Activated CD4-positive, alpha-beta T cell treated with anti-CD3 and anti-CD28 coated beads for 48 hours (primary cell): Measurements from ENCODE around the gene SERPINB6.
A peak's percentile ranks its signal among the peaks of the same experiment; 100 is the strongest.
"Not testable (repeated sequence)": the region's sequence is repeated elsewhere in the genome, so short reads cannot be mapped to it uniquely, and the experiment has no call there.

Experiments used
- DNase-seq: peaks from one replicate; pipeline ENCODE4 v3.0.0-alpha.2; 2020

The SERPINB6 gene

DNA sequence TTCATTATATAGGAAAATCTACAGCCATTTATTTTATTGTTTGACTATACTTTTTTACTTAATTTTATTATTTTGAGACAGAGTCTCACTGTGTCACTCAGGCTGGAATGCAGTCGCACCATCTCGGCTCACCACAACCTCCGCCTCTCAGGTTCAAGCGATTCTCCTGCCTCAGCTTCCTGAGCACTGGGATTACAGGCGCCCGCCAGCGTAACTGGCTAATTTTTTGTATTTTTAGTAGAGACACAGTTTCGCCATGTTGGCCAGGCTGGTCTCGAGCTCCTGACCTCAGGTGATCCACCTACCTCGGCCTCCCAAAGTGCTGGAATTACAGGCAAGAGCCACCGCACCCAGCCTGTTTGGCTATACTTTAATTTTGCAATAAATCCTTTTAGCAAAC, 38.5 kb downstream of the SERPINB6 start:
- not testable (repeated sequence) for DNase-seq

DNA sequence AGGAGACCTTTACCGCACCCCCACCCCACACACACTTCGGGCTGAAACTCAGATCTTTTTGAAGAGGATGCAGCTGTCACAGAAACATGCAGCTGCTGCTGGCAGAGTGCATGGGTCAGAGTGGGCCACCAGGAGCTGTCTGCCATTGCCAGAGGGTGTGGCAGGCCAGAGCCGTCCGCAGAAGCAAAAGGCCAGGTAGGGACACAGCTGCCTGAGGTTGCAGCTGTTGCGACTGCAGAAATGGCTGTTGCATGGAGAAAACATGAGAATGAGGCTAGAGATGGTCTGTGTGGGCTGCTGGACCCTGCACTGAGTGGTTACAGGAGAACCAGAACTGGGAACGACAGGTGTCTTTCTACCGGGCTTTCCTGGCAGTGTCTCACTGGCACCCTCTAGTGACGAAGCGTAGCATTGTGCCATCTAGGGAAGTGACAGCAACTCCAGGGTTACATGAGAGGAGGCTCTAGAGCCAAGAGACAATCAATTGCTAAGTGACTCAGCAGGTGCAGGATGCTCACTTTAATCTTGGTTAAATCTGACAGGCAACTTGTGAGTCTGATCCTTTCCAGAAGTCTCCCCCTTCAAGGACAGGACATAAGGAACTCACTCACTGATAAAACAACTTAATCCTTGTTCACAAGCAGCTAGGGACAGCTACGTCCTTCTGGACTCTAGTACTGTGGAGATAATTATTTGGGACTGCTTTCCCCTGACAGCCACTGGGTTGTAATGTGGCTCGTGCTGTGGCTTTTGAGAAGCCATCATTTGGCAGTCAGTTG, 39.2 kb downstream of the SERPINB6 start:
- peak; percentile 90 for DNase-seq

DNA sequence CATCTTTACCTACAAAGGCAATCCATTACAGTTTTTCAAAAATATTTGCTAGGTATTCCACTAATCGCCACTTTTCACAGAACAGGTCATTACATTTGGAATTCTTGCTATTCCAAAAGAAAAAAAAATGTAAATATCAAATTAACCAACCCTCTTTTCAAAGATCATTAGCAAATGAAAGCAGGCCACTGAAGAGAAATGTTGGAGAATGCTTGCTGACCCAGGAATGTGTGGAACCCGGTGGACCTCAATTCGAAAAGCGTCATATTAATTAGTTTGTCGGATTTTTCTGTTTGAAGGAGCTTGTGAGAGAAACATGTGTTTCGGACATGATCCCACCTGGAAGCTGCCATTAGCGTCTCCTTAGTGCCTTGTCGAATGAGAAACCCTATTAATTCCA, 40.3 kb downstream of the SERPINB6 start:
- DNase-seq = no peak

DNA sequence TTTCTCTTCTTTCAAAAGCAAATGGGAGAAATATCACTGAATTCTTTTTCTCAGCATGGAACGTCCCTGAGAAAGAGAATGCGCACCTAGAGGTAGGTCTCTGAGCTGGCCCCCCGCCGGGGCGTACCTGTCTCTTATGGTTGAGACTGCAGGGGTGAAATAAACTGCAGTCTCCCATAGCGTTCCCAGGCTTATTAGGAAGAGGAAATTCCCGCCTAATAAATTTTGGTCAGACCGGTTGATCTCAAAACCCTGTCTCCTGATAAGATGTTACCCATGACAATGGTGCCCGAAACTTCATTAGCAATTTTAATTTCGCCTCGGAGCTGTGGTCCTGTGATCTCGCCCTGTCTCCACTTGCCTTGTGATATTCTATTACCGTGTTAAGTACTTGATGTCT, 43.4 kb downstream of the SERPINB6 start:
- DNase-seq = not testable (repeated sequence)

DNA sequence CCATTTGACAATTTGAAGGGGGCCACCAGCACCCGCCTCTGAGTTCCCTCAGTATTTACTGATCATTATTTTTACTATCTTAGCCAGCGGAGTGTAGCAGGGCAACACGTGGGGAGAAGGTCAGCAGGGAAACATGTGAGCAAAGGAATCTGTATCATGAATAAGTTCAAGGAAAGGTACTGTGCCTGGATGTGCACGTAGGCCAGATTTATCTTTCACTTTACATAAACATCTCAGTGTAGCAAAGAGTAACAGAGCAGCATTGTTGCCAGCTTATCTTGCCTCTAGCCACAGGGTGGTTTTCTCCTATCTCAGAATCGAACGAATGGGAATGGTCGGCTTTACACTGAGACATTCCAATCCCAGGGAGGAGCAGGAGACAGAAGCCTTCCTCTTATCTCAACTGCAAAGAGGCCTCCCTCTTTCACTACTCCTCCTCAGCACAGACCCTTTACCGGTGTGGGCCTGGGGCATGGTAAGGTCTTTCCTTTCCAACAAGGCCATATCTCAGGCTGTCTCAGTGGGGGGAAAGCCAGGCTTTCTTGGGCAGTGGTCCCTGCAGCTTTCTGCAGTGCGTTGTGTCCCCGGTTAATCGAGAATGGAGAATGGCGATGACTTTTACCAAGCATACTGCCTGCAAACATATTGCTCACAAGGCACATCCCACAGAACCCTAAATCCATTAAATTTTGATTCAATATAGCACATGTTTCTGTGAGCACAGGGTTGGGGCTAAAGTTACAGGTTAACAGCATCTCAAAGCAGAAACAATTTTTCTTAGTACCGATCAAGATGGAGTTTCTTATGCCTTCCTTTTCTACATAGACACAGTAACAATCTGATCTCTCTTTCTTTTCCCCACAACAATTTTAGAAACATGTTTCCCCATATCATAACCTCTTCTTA, 45.3 kb downstream of the SERPINB6 start:
- DNase-seq = not testable (repeated sequence)

DNA sequence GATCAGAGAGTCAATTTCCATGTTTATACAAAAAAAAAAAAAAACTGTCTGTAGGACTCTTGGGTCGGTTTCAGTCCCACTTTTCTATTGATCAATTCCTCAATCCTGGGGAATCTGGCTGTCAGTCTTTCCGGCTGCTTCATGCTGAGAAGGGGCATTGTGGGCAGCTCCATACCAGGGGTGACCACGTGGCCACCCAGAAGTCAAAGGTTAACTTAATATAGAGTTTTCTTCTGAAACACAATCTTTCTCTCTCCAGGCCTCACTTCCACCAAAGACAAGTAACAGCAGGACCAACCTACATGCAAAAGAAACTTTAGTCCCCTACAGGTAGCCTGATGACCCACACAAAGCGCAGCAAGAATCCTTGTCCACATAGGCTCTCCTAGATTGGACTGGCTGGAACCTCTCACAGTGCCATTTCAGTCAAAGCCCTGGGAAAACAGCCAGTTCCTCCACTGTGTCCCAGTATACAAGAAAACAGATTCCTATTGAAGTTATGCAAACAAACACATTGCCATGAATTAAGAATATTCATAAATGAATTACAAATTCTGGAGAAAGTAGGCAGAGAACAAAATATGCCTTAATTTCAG, 49.7 kb downstream of the SERPINB6 start:
- no peak for DNase-seq

DNA sequence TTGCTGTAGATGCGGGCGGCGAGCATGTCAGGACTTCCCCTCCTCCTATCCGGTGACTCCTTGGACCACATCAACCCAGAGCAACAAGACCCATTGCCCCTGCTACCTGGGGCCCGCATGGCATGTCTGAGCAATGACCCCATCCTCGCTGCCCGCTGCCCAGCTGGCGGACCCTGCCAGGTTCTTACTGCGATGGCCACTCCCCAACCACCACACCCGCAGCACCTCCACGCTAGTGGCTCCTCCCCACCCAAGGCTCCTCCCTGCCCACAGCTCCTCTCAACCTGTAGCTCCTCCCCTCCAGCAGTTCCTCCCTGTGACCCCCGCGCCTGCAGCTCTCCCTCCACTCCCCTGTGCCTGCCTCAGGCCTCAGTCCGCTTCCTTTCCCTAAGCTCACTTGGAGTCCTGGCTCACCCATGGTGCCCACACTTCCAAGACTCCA, 50.7 kb downstream of the SERPINB6 start:
- no peak for DNase-seq

DNA sequence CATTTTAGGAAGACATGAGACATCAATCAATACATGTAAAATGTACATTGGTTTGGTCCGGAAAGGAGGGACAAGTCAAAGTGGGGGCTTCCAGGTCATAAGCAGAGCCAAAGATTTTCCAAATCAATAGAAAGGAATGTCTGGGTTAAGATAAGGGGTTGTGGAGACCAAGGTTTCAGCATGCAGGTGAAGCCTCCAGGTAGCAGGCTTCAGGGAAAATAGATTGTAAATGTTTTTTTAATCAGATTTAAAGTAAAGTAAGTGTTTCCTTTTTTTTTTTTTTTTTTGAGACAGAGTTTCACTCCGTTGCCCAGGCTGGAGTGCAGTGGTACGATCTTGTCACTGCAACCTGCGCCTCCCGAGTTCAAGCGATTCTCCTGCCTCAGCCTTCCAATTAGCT, 51.5 kb downstream of the SERPINB6 start:
- DNase-seq = no peak

DNA sequence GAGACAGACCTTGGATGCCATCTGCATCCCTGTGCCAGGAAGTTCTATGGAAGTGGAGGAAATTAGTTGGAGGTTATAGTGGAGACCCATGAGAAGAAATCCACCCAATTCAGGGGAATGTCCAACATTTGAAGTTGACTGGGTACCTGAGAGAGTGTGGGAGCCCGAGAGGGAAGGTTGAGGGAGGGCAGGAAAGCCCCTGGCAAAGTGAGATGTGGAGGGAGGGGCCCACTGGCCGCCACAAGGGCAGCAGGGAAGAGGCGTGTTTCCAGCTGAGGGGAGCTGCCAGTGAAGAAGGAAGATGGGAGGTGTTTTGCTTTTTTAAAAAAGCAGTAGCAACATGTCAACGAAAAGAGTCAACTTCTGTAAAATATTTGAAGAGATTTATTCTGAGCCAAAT, 52.0 kb downstream of the SERPINB6 start:
- no peak for DNase-seq

DNA sequence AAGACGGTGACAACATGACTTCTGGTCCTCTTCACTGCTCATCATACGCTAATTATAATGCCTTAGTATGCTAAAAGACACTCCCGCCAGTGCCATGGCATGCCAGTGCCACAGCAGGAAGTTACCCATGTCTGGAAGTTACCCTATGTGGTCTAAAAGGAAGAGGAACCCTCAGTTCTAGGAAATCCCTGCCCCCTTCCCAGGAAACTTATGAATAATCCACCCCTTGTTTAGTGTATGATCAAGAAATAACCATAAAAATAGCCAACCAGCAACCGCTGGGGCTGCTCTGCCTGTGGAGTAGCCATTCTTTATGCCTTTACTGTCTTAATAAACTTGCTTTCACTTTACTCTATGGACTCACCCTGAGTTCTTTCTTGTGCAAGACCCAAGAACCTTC, 52.4 kb downstream of the SERPINB6 start:
- DNase-seq = no peak

DNA sequence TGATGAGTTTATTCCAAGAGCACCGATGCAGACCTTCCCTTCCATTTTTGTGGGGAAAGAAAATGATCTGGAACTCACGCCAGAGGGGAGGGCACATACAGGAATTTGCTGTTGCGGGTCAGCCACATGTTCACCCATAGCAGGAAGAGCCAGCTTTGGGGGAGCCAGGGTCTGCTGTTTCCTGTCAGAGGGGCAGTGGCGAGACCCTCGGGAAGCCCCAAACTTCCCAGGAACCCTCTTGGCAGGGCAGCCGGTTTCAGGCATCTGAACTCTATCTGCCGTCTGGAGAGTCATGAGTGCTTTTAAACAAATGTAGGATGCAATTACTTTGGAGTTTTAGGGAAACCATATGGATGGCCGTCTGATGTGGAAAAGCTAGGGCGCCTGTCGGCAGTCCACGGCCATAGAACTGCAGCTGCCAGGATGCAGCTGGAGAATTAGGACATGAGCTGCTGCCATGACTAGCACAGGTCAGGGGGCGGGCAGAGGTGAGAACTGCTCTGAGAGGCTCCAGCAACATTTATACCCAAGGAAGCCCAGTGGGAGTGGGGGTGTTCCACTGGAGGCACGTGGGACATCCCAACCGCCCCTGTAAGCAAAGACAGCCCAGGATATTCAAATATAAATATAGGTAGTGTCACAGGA, 53.4 kb downstream of the SERPINB6 start:
- no peak for DNase-seq

DNA sequence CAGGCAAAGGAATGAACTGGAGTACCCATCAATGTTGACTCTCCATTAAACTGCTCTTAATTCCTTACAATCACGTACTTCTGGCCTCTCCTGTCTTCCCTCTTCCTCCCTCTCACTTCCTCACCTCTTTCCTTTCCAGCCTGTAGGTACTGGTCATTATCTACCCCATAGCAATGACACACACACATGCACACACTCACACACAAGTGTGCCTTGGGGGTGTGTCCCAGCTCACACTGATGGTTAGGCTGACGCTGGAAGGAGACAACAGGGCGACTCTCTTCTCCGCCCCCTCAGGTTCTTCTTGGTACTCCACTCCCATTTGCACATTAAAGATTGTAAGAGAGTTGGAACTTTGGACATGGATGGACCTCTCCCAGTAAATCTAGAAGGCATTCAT, 54.3 kb downstream of the SERPINB6 start:
- no peak for DNase-seq

DNA sequence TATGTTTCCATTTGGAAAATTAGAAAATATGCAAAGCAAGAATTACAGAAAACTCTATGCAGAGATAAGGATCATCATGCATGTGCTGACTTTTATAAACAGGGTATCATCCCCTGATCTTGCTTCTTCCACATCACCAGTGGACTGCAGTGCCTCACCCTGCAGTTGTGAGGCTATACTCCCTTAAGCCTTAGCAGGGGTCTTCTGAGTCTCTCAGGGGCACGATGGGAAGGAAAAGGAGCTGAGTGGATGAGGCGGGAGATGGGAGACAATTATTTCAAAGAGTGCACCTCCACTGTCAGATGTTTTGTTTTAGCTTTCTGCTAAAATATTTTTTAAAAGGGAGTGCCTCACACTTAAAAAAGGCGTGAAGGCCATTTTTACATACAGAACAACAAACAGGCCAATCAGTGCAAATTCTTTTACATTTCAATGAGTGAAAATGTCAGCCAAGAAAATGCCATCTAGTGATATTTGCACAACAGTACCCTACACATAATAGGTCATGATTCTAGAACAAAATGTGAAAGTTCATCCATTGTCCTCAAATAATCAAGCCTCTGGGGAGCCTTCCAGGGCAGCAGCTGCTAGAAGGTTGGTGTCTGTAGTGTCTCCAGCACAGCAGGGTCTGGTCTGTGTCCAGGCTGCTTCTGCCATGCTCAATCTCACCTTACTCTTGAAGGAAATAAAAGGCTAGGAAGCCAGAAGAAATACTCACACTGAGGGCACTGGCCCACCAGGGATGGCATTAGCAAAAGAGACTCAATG, 55.0 kb downstream of the SERPINB6 start:
- DNase-seq = no peak

DNA sequence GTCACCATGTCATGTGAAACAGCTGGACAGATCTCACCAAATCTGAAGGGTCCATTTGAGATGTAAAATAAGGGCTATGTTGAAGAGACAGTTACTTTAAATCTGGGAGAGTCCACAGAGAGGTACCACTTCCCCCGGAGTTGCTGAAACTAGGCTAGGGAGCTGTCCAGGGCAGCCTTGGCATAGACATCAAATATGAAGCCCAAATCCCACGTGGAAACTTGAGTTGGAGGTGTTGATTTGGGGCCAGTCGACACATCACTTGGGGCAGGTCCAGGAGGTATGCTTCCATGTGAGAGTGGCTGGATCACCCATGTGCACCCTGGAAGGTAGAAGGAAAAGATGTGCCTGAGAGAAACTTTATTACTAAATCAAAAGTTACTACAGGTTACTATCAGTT, 56.2 kb downstream of the SERPINB6 start:
- no peak for DNase-seq

DNA sequence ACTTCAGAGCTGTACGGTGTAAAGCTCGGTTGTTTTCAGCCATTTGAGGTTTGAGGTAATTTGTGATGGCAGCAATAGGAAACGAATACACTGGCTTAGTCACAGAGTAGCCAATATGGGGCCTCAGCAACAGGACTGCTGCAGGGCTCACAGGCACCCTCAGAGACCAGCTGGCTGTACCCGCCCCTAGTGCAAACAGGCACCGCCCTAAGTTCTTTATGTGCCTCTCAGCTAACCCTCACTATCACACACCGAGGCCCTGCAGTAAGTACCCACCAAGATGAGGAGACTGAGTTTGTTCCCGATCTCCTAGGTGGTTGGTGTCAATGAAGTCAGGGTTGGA, 57.1 kb downstream of the SERPINB6 start:
- no peak for DNase-seq

DNA sequence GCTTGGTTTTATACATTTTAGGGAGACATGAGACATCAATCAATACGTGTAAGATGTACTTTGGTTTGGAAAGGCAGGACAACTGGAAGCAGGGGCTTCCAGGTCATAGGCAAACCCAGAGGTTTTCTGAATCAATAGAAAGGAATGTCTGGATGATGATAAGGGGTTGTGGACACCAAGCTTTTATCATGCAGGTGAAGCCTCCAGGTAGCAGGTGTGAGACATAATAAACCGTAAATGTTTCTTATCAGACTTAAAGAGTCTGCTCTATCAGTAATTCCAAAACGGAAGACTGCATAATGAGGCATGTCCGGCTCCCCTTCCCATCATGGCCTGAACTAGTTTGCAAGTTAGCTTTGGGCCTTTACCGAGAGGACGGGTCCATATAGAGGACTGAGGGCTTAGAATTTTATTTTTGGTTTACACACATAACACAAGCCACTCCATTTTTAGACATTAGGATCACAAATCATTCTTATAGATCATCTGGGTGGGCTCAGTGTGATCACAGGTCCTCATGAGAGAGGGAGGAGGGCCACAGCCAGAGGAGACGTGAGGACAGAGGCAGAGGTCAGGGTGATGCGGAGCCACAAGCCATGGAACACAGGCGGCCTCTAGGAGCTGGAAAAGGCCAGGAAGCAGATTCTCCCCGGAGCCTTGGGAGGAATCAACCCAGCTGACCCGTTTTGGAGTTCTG, 57.6 kb downstream of the SERPINB6 start:
- no peak for DNase-seq

DNA sequence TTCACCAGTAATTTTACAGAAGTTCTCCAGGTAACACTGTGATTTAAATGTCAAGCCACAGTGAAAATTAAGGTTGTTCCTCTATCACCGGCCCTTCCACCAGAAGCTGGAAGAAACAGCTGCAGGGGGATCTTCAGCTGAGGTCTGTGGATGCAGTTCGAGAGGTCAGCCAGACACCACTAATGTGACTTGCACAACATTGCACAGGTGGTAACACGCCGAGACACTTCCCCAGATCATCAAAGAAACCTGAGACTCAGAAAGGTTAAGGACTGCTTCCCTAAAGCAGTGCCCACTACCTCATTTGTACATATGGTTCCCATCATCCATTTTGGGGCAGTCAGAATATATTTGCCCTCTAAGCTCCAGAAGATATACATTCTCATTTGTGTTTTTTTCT, 60.2 kb downstream of the SERPINB6 start:
- DNase-seq = no peak

DNA sequence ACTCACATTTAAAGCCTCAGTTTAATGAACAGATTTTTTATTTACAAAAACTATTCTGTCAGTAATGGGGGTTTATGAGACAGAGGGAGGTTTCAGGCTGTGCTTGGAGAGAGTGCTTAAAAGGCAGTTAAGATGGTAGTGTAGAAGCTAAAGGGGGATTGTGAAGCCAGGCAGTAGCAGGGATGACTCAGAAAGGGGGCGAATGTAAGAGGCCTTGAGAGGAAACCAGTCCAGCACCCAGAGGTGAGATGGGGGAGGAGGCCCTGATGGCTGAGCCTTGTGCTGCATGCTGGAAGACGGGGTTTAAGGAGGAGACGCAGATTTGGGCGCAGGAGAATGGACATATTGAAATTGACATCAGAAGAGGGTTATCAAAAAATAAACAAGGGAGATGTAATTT, 61.6 kb downstream of the SERPINB6 start:
- peak; percentile 24 for DNase-seq

DNA sequence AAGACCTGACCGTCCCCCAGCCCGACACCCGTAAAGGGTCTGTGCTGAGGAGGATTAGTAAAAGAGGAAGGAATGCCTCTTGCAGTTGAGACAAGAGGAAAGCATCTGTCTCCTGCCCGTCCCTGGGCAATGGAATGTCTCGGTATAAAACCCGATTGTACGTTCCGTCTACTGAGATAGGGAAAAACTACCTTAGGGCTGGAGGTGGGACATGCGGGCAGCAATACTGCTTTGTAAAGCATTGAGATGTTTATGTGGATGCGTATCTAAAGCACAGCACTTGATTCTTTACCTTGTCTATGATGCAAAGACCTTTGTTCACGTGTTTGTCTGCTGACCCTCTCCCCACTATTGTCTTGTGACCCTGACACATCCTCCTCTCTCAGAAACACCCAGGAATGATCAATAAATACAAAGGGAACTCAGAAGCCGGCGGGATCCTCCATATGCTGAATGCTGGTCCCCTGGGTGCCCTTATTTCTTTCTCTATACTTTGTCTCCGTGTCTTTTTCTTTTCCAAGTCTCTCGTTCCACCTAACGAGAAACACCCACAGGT, 62.2 kb downstream of the SERPINB6 start:
- not testable (repeated sequence) for DNase-seq

DNA sequence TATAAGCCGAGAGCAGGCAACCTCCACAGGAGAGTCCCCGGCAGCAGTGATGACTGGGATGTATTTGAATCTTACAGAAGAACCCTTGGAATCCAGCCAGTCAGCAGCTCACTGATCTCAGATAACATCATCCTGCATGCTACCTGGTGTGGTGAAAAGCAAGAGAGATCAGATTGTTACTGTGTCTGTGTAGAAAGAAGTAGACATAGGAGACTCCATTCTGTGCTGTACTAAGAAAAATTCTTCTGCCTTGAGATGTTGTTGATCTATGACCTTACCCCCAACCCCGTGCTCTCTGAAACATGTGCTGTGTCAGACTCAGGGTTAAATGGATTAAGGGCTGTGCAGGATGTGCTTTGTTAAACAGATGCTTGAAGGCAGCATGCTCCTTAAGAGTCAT, 62.9 kb downstream of the SERPINB6 start:
- not testable (repeated sequence) for DNase-seq

DNA sequence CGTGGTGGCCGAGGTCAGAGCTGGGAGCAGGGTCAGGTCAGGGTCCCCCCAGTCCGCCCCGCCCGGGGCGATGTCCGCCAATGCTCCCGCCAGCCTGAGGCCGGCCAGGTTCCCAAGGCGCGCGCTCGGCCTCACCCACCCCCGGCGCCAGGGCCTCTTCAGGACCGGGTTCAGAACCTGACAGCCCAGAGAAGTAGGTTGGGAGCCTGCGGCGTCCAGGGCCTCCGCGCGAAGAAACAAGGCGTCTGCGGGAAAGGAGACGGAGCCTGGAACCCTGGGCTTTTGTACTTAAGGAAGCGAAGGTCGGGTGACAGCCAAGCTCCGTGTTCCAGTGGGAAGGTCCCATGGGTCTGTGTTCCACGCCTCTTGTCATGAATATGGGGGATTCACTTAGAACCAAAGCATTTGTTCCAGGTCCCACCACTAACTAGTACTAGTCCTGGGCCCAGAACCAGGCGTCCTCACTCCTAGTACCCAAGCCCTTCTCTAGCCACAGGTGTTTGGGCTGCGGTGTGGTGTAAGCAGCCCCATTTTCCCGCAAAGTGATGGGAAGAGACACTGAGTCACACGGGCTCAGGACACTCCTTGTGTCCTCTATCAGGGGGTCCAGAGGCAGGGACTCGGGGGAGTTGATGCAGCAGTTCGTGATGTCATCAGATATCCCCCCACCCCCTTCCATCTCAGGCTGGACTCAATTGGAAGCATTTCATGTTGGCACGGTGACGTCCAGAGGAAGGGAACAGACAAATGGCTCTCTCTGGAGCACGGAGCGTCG, 67.8 kb downstream of the SERPINB6 start:
- DNase-seq = not testable (repeated sequence)
